ENCODE measurements around the gene EMC1. TPM values are rescaled to one million over a fixed set of nuclear protein-coding genes. Genes with fewer than 3 reads are reported as not detected.

Gene EMC1
- total and polyA plus RNA-seq, 7 experiments from 2014 or later: 18.6 to 43.7 (median 34.0) TPM

DNA sequence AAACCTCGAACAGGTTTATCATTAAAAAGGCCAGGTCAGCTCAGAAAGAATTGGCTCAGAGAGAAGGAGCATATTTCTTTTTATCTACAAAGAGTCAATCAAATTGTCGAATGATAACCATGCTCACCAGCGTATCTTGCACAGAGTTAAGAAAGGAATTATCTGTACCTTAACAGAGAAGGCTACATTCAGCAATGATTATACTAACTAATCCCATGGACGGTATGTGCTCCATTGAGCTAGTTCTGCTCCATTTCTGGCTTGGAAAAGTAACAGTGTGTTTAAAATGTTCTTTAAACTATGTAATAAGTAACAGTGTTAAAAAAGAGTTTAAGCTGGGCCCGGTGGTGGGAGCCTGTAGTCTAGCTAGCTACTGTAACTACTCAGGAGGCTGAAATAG lies 45.5 kb downstream of the EMC1 start:
- ChIA-PET POLR2A (interaction anchor here (0.9 to 1.6 kb wide), 3 partner anchors 8 to 26 kb away, joined by 3 to 5 read pairs (median 4); no protein-coding TSS in a partner anchor), CTCF (interaction anchor here (0.6 kb wide), 1 partner anchor 52 kb away, joined by 3 read pairs; no protein-coding TSS in a partner anchor)
- Histone ChIP-seq H3K27me3 (ENCODE audit: control insufficient read depth in 2 of 2, insufficient read depth in 2 of 2, low read length in 2 of 2) (no peaks in the 10 kb centered on the region), H3K4me3 (ENCODE audit: low read length) (no peak overlapping the region), H3K9me3 (ENCODE audit: control insufficient read depth in 2 of 3, low read length in 3 of 3) (no peaks in the 10 kb centered on the region), H3K27ac (ENCODE audit: low read depth, low read length) (no peak overlapping the region), H3K36me3 (ENCODE audit: control insufficient read depth in 2 of 3, insufficient read depth in 3 of 3, low read length in 3 of 3) (peaks cover 0 to 15% (median 0%) of the 10 kb centered on the region in 3 experiments), H3K4me1 (ENCODE audit: control insufficient read depth in 2 of 2, insufficient read depth in 2 of 2, low read length in 2 of 2) (peaks cover 24 to 39% of the 10 kb centered on the region in 2 donors)
- intact Hi-C loops (cut with micrococcal nuclease): no loop called here
- Mint-ChIP-seq H3K4me1 (peaks cover 40 to 95% (median 82%) of the 10 kb centered on the region in 7 donors), H3K36me3 (peaks cover 0 to 13% (median 0%) of the 10 kb centered on the region in 5 donors), H3K4me3 (peak overlapping the region in 2 of 10 donors; percentile 4 to 24), H3K27ac (peak overlapping the region in 4 of 9 donors; percentile 0 to 39 (median 8)), H3K27me3 (peaks cover 0 to 2% (median 0%) of the 10 kb centered on the region in 5 donors), H3K9me3 (no peaks in the 10 kb centered on the region)
- ATAC-seq: no peak
- DNase-seq: no peak

DNA sequence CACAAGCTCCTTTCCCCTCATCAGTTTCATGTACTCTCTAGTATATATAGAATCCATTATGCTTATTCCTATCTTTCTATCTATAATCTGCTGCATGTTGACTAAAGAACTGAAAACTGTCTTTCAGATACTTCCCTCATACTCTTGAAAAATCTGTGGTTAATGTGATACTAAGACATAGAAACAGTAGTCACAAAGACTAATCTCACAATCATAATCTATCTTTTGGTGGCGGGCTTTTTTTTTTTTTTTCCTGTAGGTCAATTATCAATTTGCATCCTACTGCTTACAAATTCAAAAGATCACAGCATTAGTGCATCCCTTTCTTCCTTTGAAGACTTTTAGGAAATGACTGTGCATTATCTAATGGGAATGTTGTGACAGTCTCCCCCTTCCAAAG lies 45.9 kb downstream of the EMC1 start:
- H3K4me3 ChIP-seq (ENCODE audit: low read length): no peak overlapping the region
- H3K9me3 ChIP-seq (ENCODE audit: control insufficient read depth in 2 of 3, low read length in 3 of 3): no peaks in the 10 kb centered on the region
- Mint-ChIP-seq H3K27ac (peak overlapping the region in 5 of 9 donors; percentile 0 to 39 (median 3)), H3K36me3 (peaks cover 0 to 12% (median 0%) of the 10 kb centered on the region in 5 donors), H3K4me1 (peaks cover 39 to 91% (median 79%) of the 10 kb centered on the region in 7 donors), H3K27me3 (peaks cover 0 to 2% (median 0%) of the 10 kb centered on the region in 5 donors), H3K9me3 (no peaks in the 10 kb centered on the region), H3K4me3 (peak overlapping the region in 5 of 10 donors; percentile 1 to 61 (median 28))
- H3K4me1 ChIP-seq (ENCODE audit: control insufficient read depth in 2 of 2, insufficient read depth in 2 of 2, low read length in 2 of 2): peaks cover 24 to 38% of the 10 kb centered on the region in 2 donors
- H3K27ac ChIP-seq (ENCODE audit: low read depth, low read length): no peak overlapping the region
- no peaks in the 10 kb centered on the region for H3K27me3 ChIP-seq (ENCODE audit: control insufficient read depth in 2 of 2, insufficient read depth in 2 of 2, low read length in 2 of 2)
- POLR2A ChIA-PET: interaction anchor here (0.9 to 1.6 kb wide), 2 partner anchors 8 to 14 kb away, joined by 3 to 4 read pairs; no protein-coding TSS in a partner anchor
- no peak for ATAC-seq
- H3K36me3 ChIP-seq (ENCODE audit: control insufficient read depth in 2 of 3, insufficient read depth in 3 of 3, low read length in 3 of 3): peaks cover 0 to 18% (median 0%) of the 10 kb centered on the region in 3 experiments
- intact Hi-C loops (cut with micrococcal nuclease): no loop called here
- DNase-seq: no peak
- CTCF ChIA-PET: interaction anchor here (0.6 to 0.8 kb wide), 2 partner anchors 51 to 120 kb away, joined by 3 to 4 read pairs; no protein-coding TSS in a partner anchor

DNA sequence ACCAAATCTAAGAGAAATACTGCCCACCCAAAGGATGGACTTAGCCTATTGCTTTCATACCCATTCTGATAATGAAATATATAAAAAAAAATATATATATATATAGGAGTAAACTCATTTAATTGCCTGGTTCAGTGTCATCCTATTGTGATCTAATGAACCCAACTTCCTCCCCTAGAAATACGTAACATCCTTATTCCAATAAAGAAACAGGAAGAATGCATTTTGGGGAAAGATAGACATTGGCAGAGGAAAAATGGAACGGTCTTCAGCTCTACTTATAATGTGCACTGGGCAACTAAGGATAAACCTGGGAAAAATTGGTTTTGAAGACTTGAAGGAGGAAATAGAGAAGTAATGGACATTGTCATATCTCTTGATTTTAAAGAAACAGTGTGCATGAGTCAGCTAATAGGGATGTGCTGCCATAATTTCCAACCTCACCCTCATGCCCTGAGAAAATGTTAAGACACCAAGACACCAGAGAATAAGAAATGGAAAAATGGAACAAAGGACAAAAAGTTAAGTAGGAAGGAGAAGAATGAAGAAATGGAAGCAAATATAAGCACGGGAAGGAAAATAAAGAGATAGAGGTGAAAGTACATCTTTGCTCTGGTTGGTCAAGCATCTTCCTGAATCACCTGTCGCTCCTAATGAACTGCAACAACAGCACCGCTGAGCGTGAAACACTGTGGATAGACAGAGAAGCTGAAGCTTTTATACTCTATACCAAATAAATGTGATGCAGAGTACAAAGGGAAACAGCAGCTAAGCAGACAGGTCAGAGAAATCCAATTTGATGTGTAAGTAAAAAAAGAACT lies 46.7 kb downstream of the EMC1 start:
- Histone ChIP-seq H3K27ac (ENCODE audit: low read depth, low read length) (no peak overlapping the region), H3K4me3 (ENCODE audit: low read length) (no peak overlapping the region), H3K9me3 (ENCODE audit: control insufficient read depth in 2 of 3, low read length in 3 of 3) (no peaks in the 10 kb centered on the region), H3K4me1 (ENCODE audit: control insufficient read depth in 2 of 2, insufficient read depth in 2 of 2, low read length in 2 of 2) (peaks cover 24 to 38% of the 10 kb centered on the region in 2 donors), H3K27me3 (ENCODE audit: control insufficient read depth in 2 of 2, insufficient read depth in 2 of 2, low read length in 2 of 2) (no peaks in the 10 kb centered on the region), H3K36me3 (ENCODE audit: control insufficient read depth in 2 of 3, insufficient read depth in 3 of 3, low read length in 3 of 3) (peaks cover under 1 to 15% (median 5%) of the 10 kb centered on the region in 3 experiments)
- intact Hi-C loops (cut with micrococcal nuclease): no loop called here
- Mint-ChIP-seq H3K36me3 (peaks cover 0 to 9% (median 0%) of the 10 kb centered on the region in 5 donors), H3K9me3 (no peaks in the 10 kb centered on the region), H3K4me1 (peaks cover 39 to 86% (median 75%) of the 10 kb centered on the region in 7 donors), H3K4me3 (peak overlapping the region in 4 of 10 donors; percentile 1 to 30 (median 14)), H3K27ac (peak overlapping the region in 3 of 9 donors; percentile 3 to 41 (median 20)), H3K27me3 (no peaks in the 10 kb centered on the region)
- POLR2A ChIA-PET: interaction anchor here (0.6 kb wide), 1 partner anchor 285 kb away, joined by 3 read pairs; no protein-coding TSS in a partner anchor
- CTCF ChIA-PET: interaction anchor here (0.8 kb wide), 1 partner anchor 119 kb away, joined by 4 read pairs; no protein-coding TSS in a partner anchor
- DNase-seq: no peak
- ATAC-seq: no peak

DNA sequence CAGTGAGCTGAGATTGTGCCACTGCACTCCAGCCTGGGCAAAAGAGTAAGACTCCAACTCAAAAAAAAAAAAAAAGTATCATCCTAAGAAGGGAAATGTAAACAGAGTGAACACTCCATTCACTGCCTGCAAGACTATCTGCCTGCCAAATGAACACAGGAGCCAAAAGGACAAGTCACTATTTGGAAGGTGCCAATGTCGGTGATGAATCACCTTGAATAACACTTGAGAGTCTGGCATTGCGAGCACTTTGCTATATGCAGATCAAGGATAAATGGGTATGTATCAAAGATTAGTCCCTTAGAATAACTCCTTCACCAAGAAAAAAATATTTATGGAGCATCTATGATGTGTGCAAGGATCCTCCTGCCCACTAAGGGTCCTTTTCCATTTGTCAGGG lies 47.9 kb downstream of the EMC1 start:
- ATAC-seq (no peak), DNase-seq (no peak)
- H3K9me3 Mint-ChIP-seq: no peaks in the 10 kb centered on the region
- H3K36me3 Mint-ChIP-seq: peaks cover 3 to 13% (median 6%) of the 10 kb centered on the region in 5 donors
- peaks cover 37 to 75% (median 64%) of the 10 kb centered on the region in 7 donors for H3K4me1 Mint-ChIP-seq
- ChIA-PET CTCF (no interaction called here), POLR2A (no interaction called here)
- Histone ChIP-seq H3K4me1 (ENCODE audit: control insufficient read depth in 2 of 2, insufficient read depth in 2 of 2, low read length in 2 of 2) (peaks cover 15 to 30% of the 10 kb centered on the region in 2 donors), H3K4me3 (ENCODE audit: low read length) (no peak overlapping the region), H3K9me3 (ENCODE audit: control insufficient read depth in 2 of 3, low read length in 3 of 3) (no peaks in the 10 kb centered on the region), H3K36me3 (ENCODE audit: control insufficient read depth in 2 of 3, insufficient read depth in 3 of 3, low read length in 3 of 3) (peaks cover 13 to 26% (median 16%) of the 10 kb centered on the region in 3 experiments), H3K27me3 (ENCODE audit: control insufficient read depth in 2 of 2, insufficient read depth in 2 of 2, low read length in 2 of 2) (no peaks in the 10 kb centered on the region), H3K27ac (ENCODE audit: low read depth, low read length) (no peak overlapping the region)
- H3K27ac Mint-ChIP-seq: peak overlapping the region in 2 of 9 donors; percentile 45 to 51
- H3K4me3 Mint-ChIP-seq: peak overlapping the region in 1 of 10 donors; percentile 38
- H3K27me3 Mint-ChIP-seq: no peaks in the 10 kb centered on the region
- intact Hi-C loops (cut with micrococcal nuclease): no loop called here

DNA sequence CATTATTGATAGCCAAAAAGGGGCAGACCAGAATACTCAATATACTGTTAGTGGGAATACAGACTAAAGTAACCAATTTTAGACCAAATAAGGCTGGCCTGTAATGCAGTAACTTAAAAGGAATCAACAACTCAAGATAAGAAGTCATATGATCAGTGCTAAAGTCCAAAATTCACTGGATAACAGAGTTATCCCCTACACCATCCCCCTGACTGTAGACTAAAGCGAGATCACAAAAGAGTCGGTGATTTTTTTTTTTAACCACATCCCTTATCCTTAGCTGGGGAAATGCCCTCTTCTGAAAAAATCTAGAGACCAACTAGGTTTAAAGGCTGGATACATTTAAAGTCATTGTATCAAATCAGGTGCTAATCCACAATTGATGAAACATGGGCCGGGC lies 48.9 kb downstream of the EMC1 start:
- ATAC-seq (peak; percentile 63), DNase-seq (peak in 1 of 9 donors; percentile 13)
- no peak overlapping the region for H3K4me3 ChIP-seq (ENCODE audit: low read length)
- H3K27ac Mint-ChIP-seq: peak overlapping the region in 6 of 9 donors; percentile 7 to 86 (median 49)
- peak overlapping the region in 8 of 10 donors; percentile 1 to 51 (median 15) for H3K4me3 Mint-ChIP-seq
- H3K9me3 ChIP-seq (ENCODE audit: control insufficient read depth in 2 of 3, low read length in 3 of 3): no peaks in the 10 kb centered on the region
- H3K9me3 Mint-ChIP-seq: no peaks in the 10 kb centered on the region
- intact Hi-C loops (cut with micrococcal nuclease): no loop called here
- CTCF ChIA-PET: no interaction called here
- POLR2A ChIA-PET: no interaction called here
- H3K36me3 ChIP-seq (ENCODE audit: control insufficient read depth in 2 of 3, insufficient read depth in 3 of 3, low read length in 3 of 3): peaks cover 22 to 37% (median 26%) of the 10 kb centered on the region in 3 experiments
- no peaks in the 10 kb centered on the region for H3K27me3 ChIP-seq (ENCODE audit: control insufficient read depth in 2 of 2, insufficient read depth in 2 of 2, low read length in 2 of 2)
- peaks cover 4 to 17% (median 13%) of the 10 kb centered on the region in 5 donors for H3K36me3 Mint-ChIP-seq
- no peaks in the 10 kb centered on the region for H3K27me3 Mint-ChIP-seq
- peaks cover 5 to 22% of the 10 kb centered on the region in 2 donors for H3K4me1 ChIP-seq (ENCODE audit: control insufficient read depth in 2 of 2, insufficient read depth in 2 of 2, low read length in 2 of 2)
- H3K4me1 Mint-ChIP-seq: peaks cover 38 to 64% (median 53%) of the 10 kb centered on the region in 7 donors
- H3K27ac ChIP-seq (ENCODE audit: low read depth, low read length): no peak overlapping the region

DNA sequence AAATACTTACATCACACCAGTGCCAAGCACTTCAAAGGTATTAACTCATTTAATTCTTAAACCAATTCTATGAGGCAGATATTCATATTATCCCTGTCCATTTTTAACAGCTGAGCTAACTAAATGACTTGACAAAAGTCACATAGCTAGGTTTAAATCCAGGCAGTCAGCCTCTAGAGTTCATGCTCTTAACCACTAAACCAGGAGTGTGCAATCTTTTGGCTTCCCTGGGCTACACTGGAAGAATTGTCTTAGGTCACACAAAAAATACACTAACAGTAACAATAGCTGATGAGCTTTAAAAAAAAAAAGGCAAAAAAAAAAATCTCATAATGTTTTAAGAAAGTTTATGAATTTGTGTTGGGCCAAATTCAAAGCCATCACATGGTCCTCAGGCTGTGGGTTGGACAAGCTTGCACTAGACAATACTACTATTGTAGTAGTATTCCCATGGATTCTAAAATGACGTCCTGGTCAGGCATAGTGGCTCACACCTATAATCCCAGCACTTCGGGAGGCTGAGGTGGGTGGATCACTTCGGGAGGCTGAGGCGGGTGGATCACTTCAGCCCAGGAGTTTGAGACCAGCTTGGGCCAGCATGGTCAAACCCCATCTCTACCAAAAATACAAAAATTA lies 51.2 kb downstream of the EMC1 start:
- H3K36me3 Mint-ChIP-seq: peaks cover 14 to 35% (median 28%) of the 10 kb centered on the region in 5 donors
- DNase-seq (no peak), ATAC-seq (no peak)
- H3K36me3 ChIP-seq (ENCODE audit: control insufficient read depth in 2 of 3, insufficient read depth in 3 of 3, low read length in 3 of 3): peaks cover 30 to 58% (median 43%) of the 10 kb centered on the region in 3 experiments
- no peak overlapping the region for H3K27ac ChIP-seq (ENCODE audit: low read depth, low read length)
- intact Hi-C loops (cut with micrococcal nuclease): no loop called here
- H3K4me1 Mint-ChIP-seq: peaks cover 23 to 41% (median 36%) of the 10 kb centered on the region in 7 donors
- H3K4me3 Mint-ChIP-seq: no peak overlapping the region
- no peak overlapping the region for H3K4me3 ChIP-seq (ENCODE audit: low read length)
- no peaks in the 10 kb centered on the region for H3K27me3 Mint-ChIP-seq
- H3K27me3 ChIP-seq (ENCODE audit: control insufficient read depth in 2 of 2, insufficient read depth in 2 of 2, low read length in 2 of 2): no peaks in the 10 kb centered on the region
- H3K4me1 ChIP-seq (ENCODE audit: control insufficient read depth in 2 of 2, insufficient read depth in 2 of 2, low read length in 2 of 2): peaks cover 0 to 16% of the 10 kb centered on the region in 2 donors
- POLR2A ChIA-PET: interaction anchor here (1.6 kb wide), 2 partner anchors 11 to 12 kb away, joined by 3 to 7 read pairs; no protein-coding TSS in a partner anchor
- H3K9me3 ChIP-seq (ENCODE audit: control insufficient read depth in 2 of 3, low read length in 3 of 3): no peaks in the 10 kb centered on the region
- no peak overlapping the region for H3K27ac Mint-ChIP-seq
- CTCF ChIA-PET: interaction anchor here (0.7 kb wide), 1 partner anchor 498 kb away, joined by 3 read pairs; no protein-coding TSS in a partner anchor
- H3K9me3 Mint-ChIP-seq: no peaks in the 10 kb centered on the region

All from naive thymus-derived CD4-positive, alpha-beta T cell (primary cell).